ENCODE data around the gene RAI2.

The RAI2 gene

DNA sequence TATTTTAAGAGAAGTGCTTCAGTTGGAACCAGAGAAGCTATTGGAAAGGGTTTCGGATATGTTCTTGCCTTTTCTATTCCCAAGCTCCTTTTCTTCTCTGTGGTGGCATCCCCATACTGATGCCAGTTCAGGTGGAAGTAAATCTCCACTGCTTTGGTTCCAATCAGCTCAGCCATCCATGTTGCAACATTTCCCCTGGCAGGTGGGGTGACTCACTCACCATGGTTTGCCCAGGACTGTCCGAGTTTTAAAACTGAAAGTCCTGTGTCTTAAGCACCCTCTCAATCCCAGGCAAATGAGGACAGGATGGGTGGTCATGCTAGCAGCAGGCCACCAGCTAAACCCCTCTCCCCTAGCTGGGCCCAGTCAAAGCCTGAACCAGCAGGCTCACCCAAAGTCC is 15.1 kb downstream of the RAI2 start:
- H3K4me2 ChIP-seq (ENCODE audit: low read depth, low read length, poor library complexity, severe bottlenecking), result no peak overlapping the region
- no peaks in the 10 kb centered on the region for H3K4me1 ChIP-seq (ENCODE audit: insufficient read depth, low read length, poor library complexity, severe bottlenecking)
- H3K27me3 ChIP-seq (ENCODE audit: insufficient read depth, low read length, poor library complexity, severe bottlenecking), result no peaks in the 10 kb centered on the region

GRCh38 chrX:17844236-17844635 is 16.9 kb downstream of the RAI2 start:
- Histone ChIP-seq H3F3A (ENCODE audit: low read depth) (no peaks in the 10 kb centered on the region), H3K4me2 (ENCODE audit: low read depth, low read length, poor library complexity, severe bottlenecking) (no peak overlapping the region), H3K4me3 (ENCODE audit: low read length, poor library complexity, severe bottlenecking) (no peak overlapping the region), H3K9ac (ENCODE audit: low read depth, low read length, poor library complexity, severe bottlenecking) (no peak overlapping the region), H4K20me1 (ENCODE audit: insufficient read depth, low read length, poor library complexity, severe bottlenecking) (no peaks in the 10 kb centered on the region), H3K9me2 (replicated peaks; ENCODE audit: low read depth, low read length) (no peaks in the 10 kb centered on the region), H3K36me3 (ENCODE audit: insufficient read depth, low read length) (no peaks in the 10 kb centered on the region), H3K4me1 (ENCODE audit: insufficient read depth, low read length, poor library complexity, severe bottlenecking) (no peaks in the 10 kb centered on the region), H2AFZ (ENCODE audit: low read length) (no peak overlapping the region), H3K79me2 (ENCODE audit: insufficient read depth, low read length) (no peaks in the 10 kb centered on the region), H3K9me3 (ENCODE audit: insufficient read depth, low read depth, low read length) (no peaks in the 10 kb centered on the region), H3K27me3 (ENCODE audit: insufficient read depth, low read length, poor library complexity, severe bottlenecking) (no peaks in the 10 kb centered on the region)
- TF ChIP-seq, protein P1, sequence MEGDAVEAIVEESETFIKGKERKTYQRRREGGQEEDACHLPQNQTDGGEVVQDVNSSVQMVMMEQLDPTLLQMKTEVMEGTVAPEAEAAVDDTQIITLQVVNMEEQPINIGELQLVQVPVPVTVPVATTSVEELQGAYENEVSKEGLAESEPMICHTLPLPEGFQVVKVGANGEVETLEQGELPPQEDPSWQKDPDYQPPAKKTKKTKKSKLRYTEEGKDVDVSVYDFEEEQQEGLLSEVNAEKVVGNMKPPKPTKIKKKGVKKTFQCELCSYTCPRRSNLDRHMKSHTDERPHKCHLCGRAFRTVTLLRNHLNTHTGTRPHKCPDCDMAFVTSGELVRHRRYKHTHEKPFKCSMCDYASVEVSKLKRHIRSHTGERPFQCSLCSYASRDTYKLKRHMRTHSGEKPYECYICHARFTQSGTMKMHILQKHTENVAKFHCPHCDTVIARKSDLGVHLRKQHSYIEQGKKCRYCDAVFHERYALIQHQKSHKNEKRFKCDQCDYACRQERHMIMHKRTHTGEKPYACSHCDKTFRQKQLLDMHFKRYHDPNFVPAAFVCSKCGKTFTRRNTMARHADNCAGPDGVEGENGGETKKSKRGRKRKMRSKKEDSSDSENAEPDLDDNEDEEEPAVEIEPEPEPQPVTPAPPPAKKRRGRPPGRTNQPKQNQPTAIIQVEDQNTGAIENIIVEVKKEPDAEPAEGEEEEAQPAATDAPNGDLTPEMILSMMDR (conservative IDR thresholded peaks at IDR 0.05; ENCODE audit: low read length), result no peak
- no peak for TF ChIP-seq EZH2phosphoT487 (IDR thresholded peaks at IDR 0.05; ENCODE audit: borderline replicate concordance)

More for the DNA sequence above, 15.1 kb downstream of the RAI2 start:
- Histone ChIP-seq H3F3A (ENCODE audit: low read depth) (no peaks in the 10 kb centered on the region), H2AFZ (ENCODE audit: low read length) (no peak overlapping the region), H3K36me3 (ENCODE audit: insufficient read depth, low read length) (no peaks in the 10 kb centered on the region), H3K79me2 (ENCODE audit: insufficient read depth, low read length) (no peaks in the 10 kb centered on the region), H3K4me3 (ENCODE audit: low read length, poor library complexity, severe bottlenecking) (no peak overlapping the region), H3K9me2 (replicated peaks; ENCODE audit: low read depth, low read length) (no peaks in the 10 kb centered on the region), H4K20me1 (ENCODE audit: insufficient read depth, low read length, poor library complexity, severe bottlenecking) (no peaks in the 10 kb centered on the region), H3K9me3 (ENCODE audit: insufficient read depth, low read depth, low read length) (no peaks in the 10 kb centered on the region), H3K9ac (ENCODE audit: low read depth, low read length, poor library complexity, severe bottlenecking) (no peak overlapping the region)
- no peak for TF ChIP-seq EZH2phosphoT487 (IDR thresholded peaks at IDR 0.05; ENCODE audit: borderline replicate concordance)
- TF ChIP-seq, protein P1 (conservative IDR thresholded peaks at IDR 0.05; ENCODE audit: low read length), result no peak

- Histone ChIP-seq H3K4me1 (ENCODE audit: insufficient read depth, low read length, poor library complexity, severe bottlenecking) (no peaks in the 10 kb centered on the region), H3K27me3 (ENCODE audit: insufficient read depth, low read length, poor library complexity, severe bottlenecking) (no peaks in the 10 kb centered on the region), H2AFZ (ENCODE audit: low read length) (no peak overlapping the region), H3K4me2 (ENCODE audit: low read depth, low read length, poor library complexity, severe bottlenecking) (no peak overlapping the region), H3K36me3 (ENCODE audit: insufficient read depth, low read length) (no peaks in the 10 kb centered on the region), H3K9me3 (ENCODE audit: insufficient read depth, low read depth, low read length) (no peaks in the 10 kb centered on the region), H3K4me3 (ENCODE audit: low read length, poor library complexity, severe bottlenecking) (no peak overlapping the region), H3K79me2 (ENCODE audit: insufficient read depth, low read length) (no peaks in the 10 kb centered on the region), H4K20me1 (ENCODE audit: insufficient read depth, low read length, poor library complexity, severe bottlenecking) (no peaks in the 10 kb centered on the region), H3K9ac (ENCODE audit: low read depth, low read length, poor library complexity, severe bottlenecking) (no peak overlapping the region), H3K9me2 (replicated peaks; ENCODE audit: low read depth, low read length) (no peaks in the 10 kb centered on the region), H3F3A (ENCODE audit: low read depth) (no peaks in the 10 kb centered on the region)
- no peak for TF ChIP-seq EZH2phosphoT487 (IDR thresholded peaks at IDR 0.05; ENCODE audit: borderline replicate concordance)
- TF ChIP-seq, protein P1 (conservative IDR thresholded peaks at IDR 0.05; ENCODE audit: low read length), result no peak
Observed at GRCh38 chrX:17842769-17843525, 18.2 kb downstream of the RAI2 start.

Data from Loucy (cell line).